Adrenal gland (tissue), 12 donors: ENCODE measurements around the gene ZFYVE1. TPM values are rescaled to one million over a fixed set of nuclear protein-coding genes. Genes with fewer than 3 reads are reported as not detected.

Source experiments
- DNase-seq, 7 donors: peaks; one replicate each; pipeline ENCODE4 v3.0.0-alpha.2; 2019 to 2020
- H3K27ac ChIP-seq, 5 donors: fragments of 200-600 bp; sonication (generic) in 4 of 5; 1 replicate in 3 of 5; 2 replicates in 2 of 5; pipeline versions ENCODE4 v1.5.1 to v1.8.0; 2016 to 2020; ENCODE audit warnings: mild to moderate bottlenecking in 1 of 5
- H3K27me3 ChIP-seq: fragments of 200-600 bp; 2 replicates; pipeline ENCODE4 v1.8.0; 2021
- H3K36me3 ChIP-seq, 2 donors: fragments of 200-600 bp; replicated peaks in 1 of 2; 1 replicate in 1 of 2; 2 replicates in 1 of 2; pipeline versions ENCODE4 v1.5.1 to v1.8.0; 2018 to 2022
- H3K4me1 ChIP-seq, 2 donors: fragments of 200-600 bp; replicated peaks in 1 of 2; 1 replicate in 1 of 2; 2 replicates in 1 of 2; pipeline versions ENCODE4 v1.5.1 to v1.8.0; 2018 to 2021
- H3K4me3 ChIP-seq, 4 donors: fragments of 200-600 bp; sonication (generic) in 3 of 4; one replicate each; pipeline ENCODE4 v1.5.1; 2016 to 2018
- H3K9me3 ChIP-seq, 3 donors: fragments of 200-600 bp; sonication (generic) in 1 of 3; replicated peaks in 1 of 3; 1 replicate in 2 of 3; 2 replicates in 1 of 3; pipeline versions ENCODE4 v1.5.1 to v1.8.0; 2016 to 2021
- POLR2A ChIP-seq, 2 donors: fragments of 450-650 bp; IDR thresholded peaks; one replicate each; pipeline ENCODE4 v1.6.1; 2017; ENCODE audit warnings: antibody characterized with exemption in 2 of 2, mild to moderate bottlenecking in 2 of 2, moderate library complexity in 1 of 2
- WGBS, 4 donors: extraction: QIAGEN DNeasy Blood & Tissue Kit in 2 of 4; methylation state at CpG; one replicate each; pipeline versions ENCODE4 v1.1.5 to v1.1.7; 2013 to 2017; 5-methylcytosine and 5-hydroxymethylcytosine counted together
- intact Hi-C, 2 donors: fragments of 100-400 bp; cut with DNase I; formaldehyde crosslinking; loops; one replicate each; pipeline versions ENCODE4 v1.14.1 to v1.15.0; 2022 to 2023
- polyA plus RNA-seq, 3 donors: library from polyadenylated mRNA; stranded (reverse); fragments of 200-250 nt in 2 of 3; fragments of 350-450 nt in 1 of 3; fragmentation: Illumina TruSeq in 1 of 3; extraction: RNeasy Lipid Tissue Mini Kit (QIAGEN cat#74804) in 1 of 3; gene quantifications; one replicate each; pipeline ENCODE4 v1.2.3, GENCODE V29; 2013 to 2014
- small RNA-seq, 2 donors: library from RNA; depleted of rRNA; stranded (forward); fragments of <200 nt; gene quantifications; one replicate each; pipeline ENCODE3, GENCODE V24; 2016
- total RNA-seq, 9 donors: library from RNA; depleted of rRNA in 4 of 9; stranded (reverse); fragments of >200 nt in 4 of 9; fragments of 120-200 nt in 1 of 9; fragmentation: NEBNext Ultra II Directional in 1 of 9; extraction: Animal tissue kit (Norgen Biotek cat#: 25700) in 1 of 9; gene quantifications; one replicate each; pipeline versions ENCODE4 v1.1.0 to v1.2.4, GENCODE V29; 2013 to 2023
- TF ChIP-seq, protein P1 (sequence below), 6 experiments: fragments of 450-650 bp in 4 of 6; fragments of 200-600 bp in 2 of 6; sonication (generic) in 1 of 6; IDR thresholded peaks; 1 replicate in 5 of 6; 2 replicates in 1 of 6; pipeline versions ENCODE4 v1.5.1 to v1.8.0; 2016 to 2021; ENCODE audit warnings: antibody characterized with exemption in 6 of 6, mild to moderate bottlenecking in 2 of 6, moderate library complexity in 1 of 6
- donor health status: healthy with polysubstance abuse.
- donor health status: Bipolar disorder and iron deficiency.
- donor health status: DM: yes; HTN: yes; CAD: no.
- donor health status: DM: no; HTN: no; CAD: no.
- donor health status: DM: no; HTN: no; CAD: no.
- donor health status: DM: yes; HTN: yes; CAD: no.

ZFYVE1 gene
- total and polyA plus RNA-seq, 12 donors: 8.2 to 41.3 (median 26.5) TPM

DNA sequence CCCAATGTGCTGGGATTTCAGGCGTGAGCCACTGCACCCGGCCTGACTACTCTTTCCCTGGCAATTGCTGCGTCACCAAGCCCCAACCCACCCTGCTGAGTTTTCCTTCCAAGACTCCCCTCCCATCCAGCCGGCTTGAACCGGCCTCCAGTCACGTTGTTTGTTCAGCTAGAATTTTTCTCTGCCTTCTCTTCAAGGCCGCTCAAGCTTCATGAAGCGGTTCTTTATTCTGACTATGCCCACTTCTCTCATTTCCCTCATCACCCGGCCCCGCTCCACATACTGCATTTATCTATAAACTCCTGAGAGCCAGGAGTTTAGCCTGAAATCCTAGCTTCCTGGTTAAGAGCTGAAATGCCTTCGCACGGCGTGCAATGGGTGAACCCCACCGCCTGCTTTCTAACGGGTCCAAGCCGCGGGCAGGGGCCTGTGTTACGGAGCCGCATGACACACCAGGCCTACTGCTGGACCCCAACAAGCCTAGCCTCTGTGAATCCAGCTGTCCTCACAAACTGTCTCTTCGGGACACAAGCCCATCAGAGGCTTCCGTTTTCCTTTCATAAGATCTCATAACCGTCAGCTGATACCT is 101.6 kb downstream of the ZFYVE1 start:
- peaks cover 0 to 4% of the 10 kb centered on the region in 2 donors for H3K4me1 ChIP-seq
- no peak for TF ChIP-seq POLR2A (IDR thresholded peaks at IDR 0.05)
- TF ChIP-seq, protein P1, sequence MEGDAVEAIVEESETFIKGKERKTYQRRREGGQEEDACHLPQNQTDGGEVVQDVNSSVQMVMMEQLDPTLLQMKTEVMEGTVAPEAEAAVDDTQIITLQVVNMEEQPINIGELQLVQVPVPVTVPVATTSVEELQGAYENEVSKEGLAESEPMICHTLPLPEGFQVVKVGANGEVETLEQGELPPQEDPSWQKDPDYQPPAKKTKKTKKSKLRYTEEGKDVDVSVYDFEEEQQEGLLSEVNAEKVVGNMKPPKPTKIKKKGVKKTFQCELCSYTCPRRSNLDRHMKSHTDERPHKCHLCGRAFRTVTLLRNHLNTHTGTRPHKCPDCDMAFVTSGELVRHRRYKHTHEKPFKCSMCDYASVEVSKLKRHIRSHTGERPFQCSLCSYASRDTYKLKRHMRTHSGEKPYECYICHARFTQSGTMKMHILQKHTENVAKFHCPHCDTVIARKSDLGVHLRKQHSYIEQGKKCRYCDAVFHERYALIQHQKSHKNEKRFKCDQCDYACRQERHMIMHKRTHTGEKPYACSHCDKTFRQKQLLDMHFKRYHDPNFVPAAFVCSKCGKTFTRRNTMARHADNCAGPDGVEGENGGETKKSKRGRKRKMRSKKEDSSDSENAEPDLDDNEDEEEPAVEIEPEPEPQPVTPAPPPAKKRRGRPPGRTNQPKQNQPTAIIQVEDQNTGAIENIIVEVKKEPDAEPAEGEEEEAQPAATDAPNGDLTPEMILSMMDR (IDR thresholded peaks at IDR 0.05): no peak
- H3K27me3 ChIP-seq: no peaks in the 10 kb centered on the region
- 80 to 85% (median 82%) methylated on average over 22 of the region's 22 CpGs for WGBS, 4 donors
- H3K9me3 ChIP-seq: no peaks in the 10 kb centered on the region
- DNase-seq: peak in 1 of 7 donors; percentile 33
- H3K36me3 ChIP-seq: no peaks in the 10 kb centered on the region
- intact Hi-C loops: no loop called here
- H3K4me3 ChIP-seq: no peak overlapping the region
- no peak overlapping the region for H3K27ac ChIP-seq

DNA sequence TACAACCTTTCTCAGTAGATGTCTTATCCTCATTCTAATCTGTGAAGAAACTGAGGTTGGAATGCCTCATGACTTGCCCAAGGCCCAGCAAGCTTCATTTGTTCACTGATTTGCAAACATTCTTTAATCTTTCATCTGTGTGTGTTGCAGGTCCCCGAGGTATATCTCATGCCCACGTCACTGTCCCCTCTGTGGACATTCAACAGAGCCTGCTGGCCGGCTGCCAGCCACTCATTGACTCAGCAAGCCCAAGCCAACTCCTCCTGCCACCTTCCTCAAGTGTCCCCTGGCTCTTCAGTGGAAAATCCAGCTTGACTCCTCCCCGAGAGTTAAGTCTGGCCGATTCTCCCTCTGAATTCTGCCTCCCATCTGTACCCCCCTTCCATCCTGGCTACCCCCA is 102.6 kb downstream of the ZFYVE1 start:
- intact Hi-C loops: no loop called here
- Histone ChIP-seq H3K27me3 (no peaks in the 10 kb centered on the region), H3K36me3 (no peaks in the 10 kb centered on the region), H3K4me3 (no peak overlapping the region), H3K9me3 (no peaks in the 10 kb centered on the region), H3K4me1 (peaks cover 0 to 4% of the 10 kb centered on the region in 2 donors), H3K27ac (no peak overlapping the region)
- no peak for TF ChIP-seq POLR2A (IDR thresholded peaks at IDR 0.05)
- TF ChIP-seq, protein P1 (IDR thresholded peaks at IDR 0.05): no peak
- DNase-seq: peak in 5 of 7 donors; percentile 35 to 55 (median 40)
- 66 to 74% (median 66%) methylated on average over 5 of the region's 5 CpGs for WGBS, 4 donors

DNA sequence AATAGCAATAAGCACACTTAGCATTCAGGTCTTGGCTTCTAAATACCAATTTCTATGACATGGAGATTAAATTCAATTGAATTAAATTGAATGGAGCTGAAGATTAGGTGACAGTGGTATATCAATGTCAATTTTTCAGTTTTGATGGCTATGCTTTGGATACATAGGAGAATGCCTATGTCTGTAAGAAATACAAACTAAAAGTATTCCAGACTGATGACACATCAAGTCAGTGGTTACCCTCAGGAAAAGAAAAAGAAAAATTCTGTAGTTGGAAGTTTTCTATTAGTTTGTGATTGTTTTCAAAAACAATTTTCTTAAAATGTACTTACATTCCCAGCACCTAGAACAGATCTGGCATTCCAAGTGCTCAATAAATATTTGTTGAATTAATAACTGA is 105.5 kb downstream of the ZFYVE1 start:
- no peak for TF ChIP-seq POLR2A (IDR thresholded peaks at IDR 0.05)
- TF ChIP-seq, protein P1 (IDR thresholded peaks at IDR 0.05): no peak
- peaks cover 0 to 4% of the 10 kb centered on the region in 2 donors for H3K4me1 ChIP-seq
- no peaks in the 10 kb centered on the region for H3K36me3 ChIP-seq
- no peaks in the 10 kb centered on the region for H3K9me3 ChIP-seq
- H3K27me3 ChIP-seq: no peaks in the 10 kb centered on the region
- no peak for DNase-seq
- intact Hi-C loops: no loop called here
- H3K27ac ChIP-seq: no peak overlapping the region
- no peak overlapping the region for H3K4me3 ChIP-seq

DNA sequence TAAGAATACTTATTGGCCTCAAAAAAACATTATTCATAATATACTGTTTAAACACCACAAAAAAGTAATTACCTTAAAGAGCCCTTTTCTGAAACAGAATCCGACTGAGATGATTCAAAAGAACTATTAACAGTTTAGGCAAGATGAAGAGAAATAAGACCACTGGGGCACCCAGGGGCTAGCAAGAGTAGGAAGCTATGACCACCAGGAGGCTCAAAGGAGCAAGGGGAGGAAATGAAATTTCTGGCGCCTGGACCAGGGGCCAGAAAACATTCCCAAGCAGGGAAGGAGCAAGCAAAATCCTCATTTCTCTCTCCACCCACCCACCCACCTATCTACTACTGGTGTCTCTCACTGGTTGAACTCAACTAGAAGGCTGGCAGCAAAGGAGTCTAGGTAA is 106.9 kb downstream of the ZFYVE1 start:
- Histone ChIP-seq H3K9me3 (no peaks in the 10 kb centered on the region), H3K4me3 (no peak overlapping the region), H3K4me1 (no peaks in the 10 kb centered on the region), H3K27me3 (no peaks in the 10 kb centered on the region), H3K27ac (no peak overlapping the region), H3K36me3 (no peaks in the 10 kb centered on the region)
- intact Hi-C loops: no loop called here
- 69 to 77% (median 74%) methylated on average over 2 of the region's 2 CpGs for WGBS, 4 donors
- DNase-seq: peak in 1 of 7 donors; percentile 2
- TF ChIP-seq, protein P1 (IDR thresholded peaks at IDR 0.05): no peak
- no peak for TF ChIP-seq POLR2A (IDR thresholded peaks at IDR 0.05)

Small RNA genes lying within 50 kb of the gene (small RNA-seq; reads per million reads assigned to genes)
- 0 reads per million in 2 donors for gene RN7SL586P

Other genes with a start within 250 kb of the ZFYVE1 start
- 1 to 10 TPM in 8 of 9 donors, under 1 TPM in 1; 0.97 to 6.0 (median 2.9) TPM for gene DPF3, start 133.0 kb downstream of the ZFYVE1 start, total RNA-seq
- 1 to 10 TPM in 2 of 3 donors, under 1 TPM in 1; 0.91 to 4.6 (median 2.8) TPM for gene DPF3, start 133.0 kb downstream of the ZFYVE1 start, polyA plus RNA-seq
- 10 to 100 TPM; 12.4 to 19.3 (median 15.8) TPM for gene DCAF4, start 100.6 kb downstream of the ZFYVE1 start, total RNA-seq
- gene DCAF4, start 100.6 kb downstream of the ZFYVE1 start, polyA plus RNA-seq: 10 to 100 TPM in 2 of 3 donors, 1 to 10 TPM in 1; 7.6 to 16.1 (median 10.3) TPM
- gene RBM25, start 31.4 kb upstream of the ZFYVE1 start, total RNA-seq: 10 to 100 TPM; 14.7 to 57.7 (median 45.2) TPM
- 10 to 100 TPM; 56.5 to 95.4 (median 66.7) TPM for gene RBM25, start 31.4 kb upstream of the ZFYVE1 start, polyA plus RNA-seq
- gene PSEN1, start 109.4 kb upstream of the ZFYVE1 start, total RNA-seq: 10 to 100 TPM; 43.2 to 83.8 (median 53.0) TPM
- gene PSEN1, start 109.4 kb upstream of the ZFYVE1 start, polyA plus RNA-seq: 10 to 100 TPM; 15.7 to 55.5 (median 25.4) TPM
- gene PAPLN, start 210.4 kb upstream of the ZFYVE1 start, total RNA-seq: 10 to 100 TPM in 6 of 9 donors, 1 to 10 TPM in 3; 4.7 to 33.6 (median 13.2) TPM
- gene PAPLN, start 210.4 kb upstream of the ZFYVE1 start, polyA plus RNA-seq: 10 to 100 TPM in 2 of 3 donors, 1 to 10 TPM in 1; 4.2 to 22.9 (median 11.8) TPM